WTC11 (cell line): ENCODE data around the gene ZNF579. TPM values are rescaled to one million over a fixed set of nuclear protein-coding genes. Genes with fewer than 3 reads are reported as not detected.

Experiments used
- ATAC-seq: fragments of 200-7000 bp; cut with Tn5 transposase; 2 replicates; pipeline ENCODE4 v1.10.0; 2021; ENCODE audit warnings: mild to moderate bottlenecking, moderate library complexity
- CTCF ChIA-PET: fragments of 300-600 bp; sonication (Branson Sonifier 250); formaldehyde crosslinking; loops from one replicate; lab custom pipeline; 2021; ENCODE audit warnings: antibody characterized with exemption; lab: Charles Lee
- POLR2A ChIA-PET: fragments of 350-600 bp; sonication (Branson Sonifier 250); formaldehyde crosslinking; loops from one replicate; lab custom pipeline; 2021; ENCODE audit warnings: antibody characterized with exemption; lab: Charles Lee
- DNase-seq: peaks from one replicate; pipeline ENCODE4 v3.0.0; 2021; ENCODE audit warnings: low spot score
- H3K27ac Mint-ChIP-seq: 2 replicates; pipeline ENCODE4 v1.8.0; 2021; ENCODE audit warnings: mixed read lengths
- H3K27me3 Mint-ChIP-seq: 2 replicates; pipeline ENCODE4 v1.8.0; 2021; ENCODE audit warnings: low read depth, mild to moderate bottlenecking, moderate library complexity, mixed read lengths
- H3K36me3 Mint-ChIP-seq: 2 replicates; pipeline ENCODE4 v1.8.0; 2021; ENCODE audit warnings: mixed read lengths
- H3K4me1 Mint-ChIP-seq: 2 replicates; pipeline ENCODE4 v1.8.0; 2022; ENCODE audit warnings: mixed read lengths
- H3K4me3 Mint-ChIP-seq: 2 replicates; pipeline ENCODE4 v1.8.0; 2021; ENCODE audit warnings: mild to moderate bottlenecking, moderate library complexity, mixed read lengths
- H3K9me3 Mint-ChIP-seq: 2 replicates; pipeline ENCODE4 v1.8.0; 2021; ENCODE audit warnings: mixed read lengths
- CTCF ChIP-seq: fragments of 200-600 bp; IDR thresholded peaks from 2 replicates; pipeline ENCODE4 v1.8.0; 2022; ENCODE audit warnings: antibody characterized with exemption
- E2F5 ChIP-seq: sonication (generic); formaldehyde crosslinking; IDR thresholded peaks from 2 replicates; pipeline ENCODE4 v1.8.1; 2022; ENCODE audit warnings: mild to moderate bottlenecking, moderate library complexity, missing genetic modification reagents
- ELF4 ChIP-seq: sonication (generic); formaldehyde crosslinking; IDR thresholded peaks from 2 replicates; pipeline ENCODE4 v1.8.1; 2022; ENCODE audit warnings: low read depth, mild to moderate bottlenecking, moderate library complexity, missing genetic modification reagents
- FOXJ3 ChIP-seq: sonication (generic); formaldehyde crosslinking; IDR thresholded peaks from 2 replicates; pipeline ENCODE4 v1.9.0; 2021; ENCODE audit warnings: missing genetic modification reagents, mild to moderate bottlenecking, borderline replicate concordance
- FOXK1 ChIP-seq: sonication (generic); formaldehyde crosslinking; IDR thresholded peaks from 2 replicates; pipeline ENCODE4 v1.8.0; 2022; ENCODE audit warnings: mild to moderate bottlenecking, moderate library complexity, missing genetic modification reagents
- PREB ChIP-seq: sonication (generic); formaldehyde crosslinking; IDR thresholded peaks from 2 replicates; pipeline ENCODE4 v1.8.1; 2022; ENCODE audit warnings: mild to moderate bottlenecking, missing genetic modification reagents, moderate library complexity, borderline replicate concordance
- SMAD4 ChIP-seq: sonication (generic); formaldehyde crosslinking; IDR thresholded peaks from 2 replicates; pipeline ENCODE4 v1.8.0; 2022; ENCODE audit warnings: mild to moderate bottlenecking, missing genetic modification reagents
- SOX15 ChIP-seq: fragments of 250-450 bp; sonication (Bioruptor Pico); IDR thresholded peaks from 2 replicates; pipeline ENCODE4 v1.9.0; 2021; ENCODE audit warnings: mild to moderate bottlenecking
- SP1 ChIP-seq: sonication (generic); formaldehyde crosslinking; conservative IDR thresholded peaks from 2 replicates; pipeline ENCODE4 v1.8.1; 2022; ENCODE audit warnings: missing genetic modification reagents
- STAT6 ChIP-seq: sonication (generic); formaldehyde crosslinking; conservative IDR thresholded peaks from 2 replicates; pipeline ENCODE4 v1.8.1; 2023; ENCODE audit warnings: mild to moderate bottlenecking, low read depth, missing genetic modification reagents, moderate library complexity
- ZBTB21 ChIP-seq: sonication (generic); formaldehyde crosslinking; IDR thresholded peaks from 2 replicates; pipeline ENCODE4 v1.8.1; 2023; ENCODE audit warnings: mild to moderate bottlenecking, missing genetic modification reagents, borderline replicate concordance
- ZMAT4 ChIP-seq: fragments of 250-450 bp; sonication (Bioruptor Pico); IDR thresholded peaks from 2 replicates; pipeline ENCODE4 v1.9.0; 2021; ENCODE audit warnings: mild to moderate bottlenecking
- ZNF138 ChIP-seq: sonication (generic); formaldehyde crosslinking; conservative IDR thresholded peaks from 2 replicates; pipeline ENCODE4 v1.8.1; 2022; ENCODE audit warnings: mild to moderate bottlenecking, moderate library complexity, missing genetic modification reagents
- ZNF219 ChIP-seq: sonication (generic); formaldehyde crosslinking; IDR thresholded peaks from 2 replicates; pipeline ENCODE4 v1.8.0; 2023; ENCODE audit warnings: missing genetic modification reagents, mild to moderate bottlenecking, borderline replicate concordance
- ZNF263 ChIP-seq: sonication (generic); formaldehyde crosslinking; IDR thresholded peaks from 2 replicates; pipeline ENCODE4 v1.8.1; 2022; ENCODE audit warnings: low read depth, mild to moderate bottlenecking, moderate library complexity, missing genetic modification reagents
- ZNF317 ChIP-seq: sonication (generic); formaldehyde crosslinking; IDR thresholded peaks from 2 replicates; pipeline ENCODE4 v1.8.1; 2023; ENCODE audit warnings: low read depth, mild to moderate bottlenecking, moderate library complexity, missing genetic modification reagents, borderline replicate concordance
- ZNF416 ChIP-seq: fragments of 250-450 bp; sonication (Bioruptor Pico); IDR thresholded peaks from 2 replicates; pipeline ENCODE4 v1.9.0; 2021; ENCODE audit warnings: mild to moderate bottlenecking, inconsistent platforms
- ZNF671 ChIP-seq: fragments of 250-450 bp; sonication (Bioruptor Pico); IDR thresholded peaks from 2 replicates; pipeline ENCODE4 v1.8.0; 2021; ENCODE audit warnings: mild to moderate bottlenecking
- total RNA-seq: library from RNA; stranded (reverse); gene quantifications from 3 replicates; pipeline ENCODE4 v1.2.3, GENCODE V29; 2021
- TF ChIP-seq, protein P1 (sequence below): fragments of 250-450 bp; sonication (Bioruptor Pico); IDR thresholded peaks from 2 replicates; pipeline ENCODE4 v1.9.0; 2021; ENCODE audit warnings: mild to moderate bottlenecking, borderline replicate concordance

ZNF579 gene
- total RNA-seq, 1 experiment from 2014 or later: 30.0 TPM

- TF ChIP-seq E2F5 (no peak), PREB (CRISPR knock-in tag) (no peak), ZNF671 (CRISPR knock-in tag) (no peak), FOXJ3 (CRISPR knock-in tag) (no peak)
These were observed 39.6 kb downstream of the ZNF579 start (continued) for GRCh38 chr19:55541091-55541490.

- POLR2A ChIA-PET: interaction anchor here (2.7 kb wide), 1 partner anchor 9 kb away, joined by 9 read pairs; no protein-coding TSS in a partner anchor
- peaks cover 14% of the 10 kb centered on the region for H3K9me3 Mint-ChIP-seq
- no peaks in the 10 kb centered on the region for H3K36me3 Mint-ChIP-seq
- peaks cover 15% of the 10 kb centered on the region for H3K4me1 Mint-ChIP-seq
- no peak overlapping the region for H3K4me3 Mint-ChIP-seq
- H3K27ac Mint-ChIP-seq: no peak overlapping the region
- H3K27me3 Mint-ChIP-seq: peaks cover 7% of the 10 kb centered on the region
- no peak for ATAC-seq
- no peak for TF ChIP-seq PREB (CRISPR knock-in tag)
- no peak for TF ChIP-seq ZNF219 (CRISPR knock-in tag)
- no peak for TF ChIP-seq FOXK1 (CRISPR knock-in tag)
- no peak for TF ChIP-seq ELF4
- CTCF ChIA-PET: interaction anchor here (0.9 to 1.3 kb wide), 2 partner anchors 37 to 65 kb away, joined by 3 read pairs; partner anchors contain the start of gene ZNF865
- no peak for DNase-seq
These were observed 40.0 kb downstream of the ZNF579 start for GRCh38 chr19:55540619-55541018.

- POLR2A ChIA-PET: interaction anchor here (0.5 to 2.7 kb wide), 2 partner anchors 11 to 36 kb away, joined by 3 to 9 read pairs; no protein-coding TSS in a partner anchor
- DNase-seq (no peak), ATAC-seq (no peak)
- CTCF ChIA-PET: interaction anchor here (0.7 to 0.9 kb wide), 2 partner anchors 36 to 309 kb away, joined by 3 to 4 read pairs; no protein-coding TSS in a partner anchor
- peaks cover 14% of the 10 kb centered on the region for H3K9me3 Mint-ChIP-seq
- H3K27ac Mint-ChIP-seq: no peak overlapping the region
- peaks cover 7% of the 10 kb centered on the region for H3K27me3 Mint-ChIP-seq
- no peak overlapping the region for H3K4me3 Mint-ChIP-seq
- no peaks in the 10 kb centered on the region for H3K36me3 Mint-ChIP-seq
- H3K4me1 Mint-ChIP-seq: peaks cover 11% of the 10 kb centered on the region
- TF ChIP-seq ZNF138 (no peak), CTCF (no peak), SMAD4 (CRISPR knock-in tag) (no peak), SP1 (no peak), STAT6 (no peak), ZNF317 (CRISPR knock-in tag) (no peak), ZNF263 (no peak), SOX15 (CRISPR knock-in tag) (no peak), ZMAT4 (CRISPR knock-in tag) (no peak), ZNF416 (CRISPR knock-in tag) (no peak), ZBTB21 (no peak)
- TF ChIP-seq, protein P1, sequence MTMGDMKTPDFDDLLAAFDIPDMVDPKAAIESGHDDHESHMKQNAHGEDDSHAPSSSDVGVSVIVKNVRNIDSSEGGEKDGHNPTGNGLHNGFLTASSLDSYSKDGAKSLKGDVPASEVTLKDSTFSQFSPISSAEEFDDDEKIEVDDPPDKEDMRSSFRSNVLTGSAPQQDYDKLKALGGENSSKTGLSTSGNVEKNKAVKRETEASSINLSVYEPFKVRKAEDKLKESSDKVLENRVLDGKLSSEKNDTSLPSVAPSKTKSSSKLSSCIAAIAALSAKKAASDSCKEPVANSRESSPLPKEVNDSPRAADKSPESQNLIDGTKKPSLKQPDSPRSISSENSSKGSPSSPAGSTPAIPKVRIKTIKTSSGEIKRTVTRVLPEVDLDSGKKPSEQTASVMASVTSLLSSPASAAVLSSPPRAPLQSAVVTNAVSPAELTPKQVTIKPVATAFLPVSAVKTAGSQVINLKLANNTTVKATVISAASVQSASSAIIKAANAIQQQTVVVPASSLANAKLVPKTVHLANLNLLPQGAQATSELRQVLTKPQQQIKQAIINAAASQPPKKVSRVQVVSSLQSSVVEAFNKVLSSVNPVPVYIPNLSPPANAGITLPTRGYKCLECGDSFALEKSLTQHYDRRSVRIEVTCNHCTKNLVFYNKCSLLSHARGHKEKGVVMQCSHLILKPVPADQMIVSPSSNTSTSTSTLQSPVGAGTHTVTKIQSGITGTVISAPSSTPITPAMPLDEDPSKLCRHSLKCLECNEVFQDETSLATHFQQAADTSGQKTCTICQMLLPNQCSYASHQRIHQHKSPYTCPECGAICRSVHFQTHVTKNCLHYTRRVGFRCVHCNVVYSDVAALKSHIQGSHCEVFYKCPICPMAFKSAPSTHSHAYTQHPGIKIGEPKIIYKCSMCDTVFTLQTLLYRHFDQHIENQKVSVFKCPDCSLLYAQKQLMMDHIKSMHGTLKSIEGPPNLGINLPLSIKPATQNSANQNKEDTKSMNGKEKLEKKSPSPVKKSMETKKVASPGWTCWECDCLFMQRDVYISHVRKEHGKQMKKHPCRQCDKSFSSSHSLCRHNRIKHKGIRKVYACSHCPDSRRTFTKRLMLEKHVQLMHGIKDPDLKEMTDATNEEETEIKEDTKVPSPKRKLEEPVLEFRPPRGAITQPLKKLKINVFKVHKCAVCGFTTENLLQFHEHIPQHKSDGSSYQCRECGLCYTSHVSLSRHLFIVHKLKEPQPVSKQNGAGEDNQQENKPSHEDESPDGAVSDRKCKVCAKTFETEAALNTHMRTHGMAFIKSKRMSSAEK (CRISPR knock-in tag): no peak
These were observed 41.3 kb downstream of the ZNF579 start for GRCh38 chr19:55539090-55539984.
